Measurements from ENCODE around the gene TMEM106C.

GRCh38 chr12:47979166-47979565 is 15.8 kb downstream of the TMEM106C start:
- TF ChIP-seq CTCF (IDR thresholded peaks at IDR 0.05; ENCODE audit: insufficient read depth, low read depth, low read length) = no peak
- no peak for TF ChIP-seq EZH2 (IDR thresholded peaks at IDR 0.05; ENCODE audit: insufficient read depth, low read length)
